Neuronal stem cell (in vitro differentiated cells): ENCODE measurements around the gene B9D1.

Experiments
- DNase-seq: peaks from one replicate; pipeline ENCODE4 v3.0.0-alpha.2; 2013; ENCODE audit warnings: low spot score
- H2AFZ ChIP-seq: one replicate; pipeline ENCODE4 v1.6.1; 2013; ENCODE audit warnings: mild to moderate bottlenecking, low read length, inconsistent platforms
- H2AK5ac ChIP-seq: 2 replicates; pipeline ENCODE4 v1.6.1; 2013; ENCODE audit warnings: low read depth, mild to moderate bottlenecking, inconsistent platforms, low read length, moderate library complexity, mixed read lengths
- H2BK120ac ChIP-seq: 2 replicates; pipeline ENCODE4 v1.6.1; 2013; ENCODE audit warnings: low read depth, mild to moderate bottlenecking, inconsistent platforms, low read length, moderate library complexity, mixed read lengths
- H2BK12ac ChIP-seq: one replicate; pipeline ENCODE4 v1.6.1; 2013; ENCODE audit warnings: low read length, inconsistent platforms
- H2BK15ac ChIP-seq: 2 replicates; pipeline ENCODE4 v1.6.1; 2013; ENCODE audit warnings: mild to moderate bottlenecking, low read length, inconsistent platforms, mixed read lengths
- H2BK5ac ChIP-seq: one replicate; pipeline ENCODE4 v1.6.1; 2013; ENCODE audit warnings: inconsistent platforms, mild to moderate bottlenecking, low read length, moderate library complexity
- H3K14ac ChIP-seq: one replicate; pipeline ENCODE4 v1.6.1; 2013; ENCODE audit warnings: low read length, inconsistent platforms
- H3K18ac ChIP-seq: 2 replicates; pipeline ENCODE4 v1.6.1; 2013; ENCODE audit warnings: low read length, inconsistent platforms
- H3K23ac ChIP-seq: 2 replicates; pipeline ENCODE4 v1.6.1; 2013; ENCODE audit warnings: low read depth, mild to moderate bottlenecking, mixed read lengths, low read length, inconsistent platforms; ENCODE audit not compliant: poor library complexity
- H3K27ac ChIP-seq: replicated peaks from 3 replicates; pipeline ENCODE4 v1.5.1; 2013; ENCODE audit warnings: low read length, inconsistent platforms
- H3K27me3 ChIP-seq, 3 experiments: 2 replicates each; pipeline ENCODE4 v1.6.1; 2013; ENCODE audit warnings: low read length in 3 of 3, mild to moderate bottlenecking in 2 of 3, inconsistent platforms in 1 of 3, low read depth in 1 of 3, mixed read lengths in 1 of 3, moderate library complexity in 1 of 3; ENCODE audit not compliant: control insufficient read depth in 3 of 3, insufficient read depth in 3 of 3
- H3K36me3 ChIP-seq, 2 donors: replicated peaks in 1 of 2; 2 replicates each; pipeline ENCODE4 v1.6.1; 2013; ENCODE audit warnings: low read length in 2 of 2; ENCODE audit not compliant: control insufficient read depth in 2 of 2, insufficient read depth in 2 of 2
- H3K4ac ChIP-seq: 2 replicates; pipeline ENCODE4 v1.6.1; 2013; ENCODE audit warnings: inconsistent platforms, mild to moderate bottlenecking, low read length, moderate library complexity
- H3K4me1 ChIP-seq, 2 donors: 1 replicate in 1 of 2; 2 replicates in 1 of 2; pipeline ENCODE4 v1.6.1; 2013; ENCODE audit warnings: low read length in 2 of 2, low read depth in 1 of 2; ENCODE audit not compliant: control insufficient read depth in 2 of 2, insufficient read depth in 1 of 2
- H3K4me2 ChIP-seq: one replicate; pipeline ENCODE4 v1.6.1; 2013; ENCODE audit warnings: mild to moderate bottlenecking, low read length, inconsistent platforms; ENCODE audit not compliant: insufficient read depth, poor library complexity, severe bottlenecking
- H3K4me3 ChIP-seq, 2 donors: 2 replicates each; pipeline ENCODE4 v1.5.1; 2013; ENCODE audit warnings: low read length in 2 of 2, mild to moderate bottlenecking in 2 of 2, inconsistent platforms in 1 of 2, moderate library complexity in 1 of 2
- H3K79me1 ChIP-seq: one replicate; pipeline ENCODE4 v1.6.1; 2013; ENCODE audit warnings: low read depth, mild to moderate bottlenecking, inconsistent platforms, low read length, moderate library complexity
- H3K9ac ChIP-seq: one replicate; pipeline ENCODE4 v1.6.1; 2013; ENCODE audit warnings: mild to moderate bottlenecking, low read depth, low read length, inconsistent platforms; ENCODE audit not compliant: poor library complexity
- H3K9me3 ChIP-seq, 2 donors: replicated peaks in 1 of 2; 2 replicates each; pipeline versions ENCODE3 to v1.6.1; 2013; ENCODE audit warnings: low read length in 2 of 2, mild to moderate bottlenecking in 2 of 2, inconsistent platforms in 1 of 2, low read depth in 1 of 2, mixed read lengths in 1 of 2, moderate library complexity in 1 of 2; ENCODE audit not compliant: control insufficient read depth in 2 of 2, insufficient read depth in 1 of 2
- H4K8ac ChIP-seq: one replicate; pipeline ENCODE4 v1.6.1; 2013; ENCODE audit warnings: low read depth, mild to moderate bottlenecking, inconsistent platforms, low read length, moderate library complexity
- H4K91ac ChIP-seq: one replicate; pipeline ENCODE4 v1.6.1; 2013; ENCODE audit warnings: low read length, low read depth, mild to moderate bottlenecking, inconsistent platforms; ENCODE audit not compliant: poor library complexity
- WGBS, 2 donors: extraction: QIAGEN DNeasy Blood & Tissue Kit; methylation state at CpG; one replicate each; pipeline ENCODE4 v1.1.7; 2013; ENCODE audit warnings: missing lambda C conversion rate in 2 of 2, mixed read lengths in 1 of 2; ENCODE audit not compliant: insufficient read length in 2 of 2, insufficient replicate concordance in 1 of 2; ENCODE audit errors: extremely low coverage in 2 of 2; 5-methylcytosine and 5-hydroxymethylcytosine counted together

The B9D1 gene

DNA sequence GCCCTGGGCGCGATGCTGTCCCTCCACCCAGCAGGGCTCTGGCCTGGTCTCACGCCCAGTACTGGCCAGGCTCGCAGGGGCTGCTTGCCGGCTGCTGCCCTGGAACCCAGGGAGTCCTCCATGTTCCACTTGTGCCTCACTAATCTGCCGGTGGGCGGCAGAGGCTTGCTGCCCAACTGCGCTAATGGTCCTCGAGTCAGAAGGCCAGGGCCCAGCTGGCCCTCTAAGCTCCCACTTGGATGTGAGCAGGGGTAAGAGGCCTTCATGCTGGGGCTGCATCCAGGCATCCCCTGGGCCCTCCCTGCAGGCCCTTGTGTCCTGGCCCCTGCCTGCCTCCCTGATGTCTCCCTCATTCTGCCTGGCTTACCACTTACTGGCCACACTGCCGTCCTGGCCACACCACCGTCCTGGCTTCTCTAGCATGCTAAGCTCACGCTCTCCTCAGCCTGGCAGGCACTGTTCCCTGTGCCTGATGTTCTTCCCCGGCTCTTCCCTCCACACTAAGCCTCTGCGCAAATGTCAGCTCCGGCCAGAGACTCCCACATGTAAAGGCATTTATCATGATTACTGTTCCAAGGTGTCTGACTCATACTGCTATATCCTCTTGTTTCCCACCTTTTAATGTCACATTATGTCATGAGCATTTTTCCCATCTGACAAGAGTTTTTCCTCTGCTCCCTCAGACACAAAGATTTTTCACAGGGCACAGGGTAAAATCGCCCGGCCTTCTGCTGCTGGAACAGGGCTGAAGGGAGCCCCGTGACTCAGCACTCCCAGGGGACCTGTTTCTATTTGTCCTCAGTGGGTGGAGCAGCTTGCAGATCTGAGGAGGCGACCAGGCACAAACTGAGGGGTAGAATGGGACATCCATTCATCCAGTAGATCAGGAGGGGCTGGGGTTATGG lies 15.9 kb downstream of the B9D1 start:
- WGBS, 2 donors = no CpG with 5 or more reads among the region's 19 CpGs
- H3K23ac ChIP-seq = no peak overlapping the region
- H2BK5ac ChIP-seq = no peak overlapping the region
- peak overlapping the region; percentile 67 for H3K18ac ChIP-seq
- H2AFZ ChIP-seq = no peak overlapping the region
- no peak overlapping the region for H3K27ac ChIP-seq
- H3K4me2 ChIP-seq = no peak overlapping the region
- H2AK5ac ChIP-seq = no peak overlapping the region
- H2BK120ac ChIP-seq = no peak overlapping the region
- no peak overlapping the region for H3K4ac ChIP-seq
- no peak overlapping the region for H3K4me3 ChIP-seq
- no peak for DNase-seq
- H3K79me1 ChIP-seq = peaks cover 3% of the 10 kb centered on the region
- H3K27me3 ChIP-seq = no peaks in the 10 kb centered on the region
- H2BK15ac ChIP-seq = no peak overlapping the region
- peaks cover 13 to 19% of the 10 kb centered on the region in 2 donors for H3K4me1 ChIP-seq
- H2BK12ac ChIP-seq = no peak overlapping the region
- peaks cover 0 to 2% of the 10 kb centered on the region in 2 donors for H3K9me3 ChIP-seq
- H3K9ac ChIP-seq = peak overlapping the region; percentile 89
- H4K91ac ChIP-seq = no peak overlapping the region
- H3K14ac ChIP-seq = peak overlapping the region; percentile 90
- no peak overlapping the region for H4K8ac ChIP-seq
- H3K36me3 ChIP-seq = peaks cover 0 to 5% of the 10 kb centered on the region in 2 donors

DNA sequence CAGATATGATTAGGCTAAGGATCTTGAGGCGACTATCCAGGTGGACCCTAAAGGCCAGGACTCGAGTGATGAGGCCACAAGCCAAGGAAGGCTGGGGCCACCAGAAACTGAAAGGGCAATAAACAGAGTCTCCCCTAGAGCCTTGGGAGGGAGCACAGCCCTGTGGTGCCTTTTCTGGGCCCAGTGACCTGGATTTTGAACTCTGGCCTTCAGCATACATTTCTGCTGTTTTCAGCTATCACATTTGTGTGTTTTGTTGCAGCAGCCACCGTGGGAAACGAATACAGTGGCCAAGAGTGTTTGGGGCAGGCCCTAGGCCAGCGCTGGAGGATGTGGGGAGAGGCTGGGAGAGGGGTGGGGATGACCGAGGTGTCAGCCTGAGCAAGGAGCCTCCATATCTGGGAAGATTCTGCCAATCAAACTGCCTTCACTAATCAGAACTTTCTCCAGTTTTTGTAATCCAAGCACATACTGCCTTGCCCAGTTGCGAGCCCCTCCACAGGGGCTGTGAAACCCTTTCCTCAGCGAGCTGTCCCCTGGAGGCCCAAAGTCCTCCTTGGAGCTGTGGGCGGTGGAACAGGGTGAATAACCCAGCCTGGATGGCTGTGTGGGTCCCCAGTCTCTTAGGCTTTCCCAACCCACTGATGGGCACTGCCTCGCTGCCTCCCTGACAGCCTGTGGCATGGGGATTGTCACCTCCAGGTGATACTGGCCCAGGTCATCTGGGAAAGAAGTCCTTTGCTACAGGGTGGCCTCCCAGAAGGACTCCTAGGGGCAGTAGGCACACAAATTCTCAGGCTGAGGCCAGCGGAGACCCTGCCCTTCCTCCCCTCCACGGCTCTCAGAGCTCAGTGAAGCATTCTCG lies 16.8 kb downstream of the B9D1 start:
- no peaks in the 10 kb centered on the region for H3K27me3 ChIP-seq
- peak overlapping the region; percentile 75 for H4K8ac ChIP-seq
- H3K9me3 ChIP-seq = peaks cover 0 to 2% of the 10 kb centered on the region in 2 donors
- H3K4me2 ChIP-seq = no peak overlapping the region
- H3K36me3 ChIP-seq = peaks cover 0 to 5% of the 10 kb centered on the region in 2 donors
- H3K4ac ChIP-seq = no peak overlapping the region
- H3K9ac ChIP-seq = peak overlapping the region; percentile 65
- H3K27ac ChIP-seq = no peak overlapping the region
- no peak overlapping the region for H3K4me3 ChIP-seq
- peaks cover 15 to 19% of the 10 kb centered on the region in 2 donors for H3K4me1 ChIP-seq
- H3K23ac ChIP-seq = no peak overlapping the region
- H3K14ac ChIP-seq = no peak overlapping the region
- H3K79me1 ChIP-seq = peaks cover 3% of the 10 kb centered on the region
- H2BK12ac ChIP-seq = no peak overlapping the region
- no peak overlapping the region for H2AFZ ChIP-seq
- no peak overlapping the region for H2AK5ac ChIP-seq
- no peak overlapping the region for H2BK120ac ChIP-seq
- no CpG with 5 or more reads among the region's 13 CpGs for WGBS, 2 donors
- no peak overlapping the region for H2BK15ac ChIP-seq
- H3K18ac ChIP-seq = peak overlapping the region; percentile 12
- H4K91ac ChIP-seq = no peak overlapping the region
- no peak overlapping the region for H2BK5ac ChIP-seq
- no peak for DNase-seq

DNA sequence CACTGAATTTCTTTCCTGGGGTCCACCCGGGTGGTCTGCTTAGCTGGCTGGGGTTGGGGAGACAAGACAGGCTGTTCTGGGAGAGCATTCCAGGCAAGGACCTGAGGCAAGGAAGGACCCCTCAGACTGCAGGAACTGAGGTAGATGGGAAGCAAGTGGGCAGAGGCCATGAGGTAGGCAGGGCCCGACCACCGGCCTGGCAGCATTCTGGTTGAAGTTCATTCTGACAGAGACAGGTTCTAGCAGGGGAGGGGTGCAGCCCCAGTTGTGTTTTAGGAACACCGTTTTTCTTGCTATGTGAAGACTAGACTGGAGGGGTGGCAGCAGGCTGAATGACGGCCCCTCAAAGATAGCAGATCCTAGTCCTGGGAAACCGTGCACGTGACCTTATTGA lies 17.5 kb downstream of the B9D1 start:
- H3K27ac ChIP-seq = no peak overlapping the region

More for the DNA sequence above, 17.5 kb downstream of the B9D1 start:
- H3K4ac ChIP-seq = no peak overlapping the region
- H3K4me2 ChIP-seq = no peak overlapping the region
- no peak overlapping the region for H2BK15ac ChIP-seq
- H3K27me3 ChIP-seq = no peaks in the 10 kb centered on the region
- H4K91ac ChIP-seq = no peak overlapping the region
- no peak overlapping the region for H2BK5ac ChIP-seq
- peaks cover 15 to 19% of the 10 kb centered on the region in 2 donors for H3K4me1 ChIP-seq
- no peak overlapping the region for H2AK5ac ChIP-seq
- no peak overlapping the region for H2BK12ac ChIP-seq
- no peak for DNase-seq
- H2BK120ac ChIP-seq = no peak overlapping the region
- no peak overlapping the region for H3K14ac ChIP-seq
- H3K9ac ChIP-seq = no peak overlapping the region
- no peak overlapping the region for H3K23ac ChIP-seq
- no CpG with 5 or more reads among the region's 7 CpGs for WGBS, 2 donors
- H3K79me1 ChIP-seq = peaks cover 3% of the 10 kb centered on the region
- H4K8ac ChIP-seq = no peak overlapping the region
- H3K4me3 ChIP-seq = no peak overlapping the region
- H2AFZ ChIP-seq = no peak overlapping the region
- H3K9me3 ChIP-seq = peaks cover 0 to 2% of the 10 kb centered on the region in 2 donors
- peaks cover 0 to 5% of the 10 kb centered on the region in 2 donors for H3K36me3 ChIP-seq
- peak overlapping the region; percentile 25 for H3K18ac ChIP-seq
